Breast epithelium (tissue), 3 donors: Measurements from ENCODE around the gene RALGPS1.

Experiments
- POLR2A ChIP-seq: fragments of 450-650 bp; IDR thresholded peaks from one replicate; pipeline ENCODE4 v1.6.1; 2016; ENCODE audit warnings: antibody characterized with exemption, mild to moderate bottlenecking, moderate library complexity
- POLR2AphosphoS5 ChIP-seq, 3 donors: sonication (generic); formaldehyde crosslinking; IDR thresholded peaks; one replicate each; pipeline ENCODE4 v1.6.1; 2017; ENCODE audit warnings: antibody characterized with exemption in 3 of 3
- TF ChIP-seq, protein P1 (sequence below), 3 donors: fragments of 450-650 bp; IDR thresholded peaks; one replicate each; pipeline ENCODE4 v1.5.1; 2016 to 2017; ENCODE audit warnings: antibody characterized with exemption in 3 of 3, mild to moderate bottlenecking in 3 of 3, moderate library complexity in 3 of 3

DNA sequence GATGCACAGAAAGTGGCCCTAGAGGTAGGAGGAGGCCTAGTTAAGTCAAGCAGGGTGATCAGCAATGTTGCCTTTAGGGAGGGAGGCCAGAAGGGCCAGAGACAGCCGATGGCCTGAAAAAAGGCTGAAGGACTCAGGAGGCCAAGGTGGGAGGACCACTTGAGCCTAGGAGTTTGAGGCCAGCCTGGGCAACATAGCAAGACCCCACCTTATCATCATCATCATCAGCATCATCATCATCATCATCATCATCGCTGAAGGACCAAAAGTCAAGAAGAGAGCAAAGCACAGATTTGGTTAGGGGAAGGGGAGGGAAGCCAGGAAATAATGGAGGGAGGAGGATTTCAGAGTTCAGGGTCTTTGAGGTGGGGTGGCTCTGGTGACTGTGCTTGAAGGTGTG lies 74.3 kb downstream of the RALGPS1 start:
- TF ChIP-seq, protein P1, sequence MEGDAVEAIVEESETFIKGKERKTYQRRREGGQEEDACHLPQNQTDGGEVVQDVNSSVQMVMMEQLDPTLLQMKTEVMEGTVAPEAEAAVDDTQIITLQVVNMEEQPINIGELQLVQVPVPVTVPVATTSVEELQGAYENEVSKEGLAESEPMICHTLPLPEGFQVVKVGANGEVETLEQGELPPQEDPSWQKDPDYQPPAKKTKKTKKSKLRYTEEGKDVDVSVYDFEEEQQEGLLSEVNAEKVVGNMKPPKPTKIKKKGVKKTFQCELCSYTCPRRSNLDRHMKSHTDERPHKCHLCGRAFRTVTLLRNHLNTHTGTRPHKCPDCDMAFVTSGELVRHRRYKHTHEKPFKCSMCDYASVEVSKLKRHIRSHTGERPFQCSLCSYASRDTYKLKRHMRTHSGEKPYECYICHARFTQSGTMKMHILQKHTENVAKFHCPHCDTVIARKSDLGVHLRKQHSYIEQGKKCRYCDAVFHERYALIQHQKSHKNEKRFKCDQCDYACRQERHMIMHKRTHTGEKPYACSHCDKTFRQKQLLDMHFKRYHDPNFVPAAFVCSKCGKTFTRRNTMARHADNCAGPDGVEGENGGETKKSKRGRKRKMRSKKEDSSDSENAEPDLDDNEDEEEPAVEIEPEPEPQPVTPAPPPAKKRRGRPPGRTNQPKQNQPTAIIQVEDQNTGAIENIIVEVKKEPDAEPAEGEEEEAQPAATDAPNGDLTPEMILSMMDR (IDR thresholded peaks at IDR 0.05), result no peak
- TF ChIP-seq POLR2AphosphoS5 (IDR thresholded peaks at IDR 0.05) (no peak), POLR2A (no peak)
